ENCODE data around the gene SAMD8. TPM values are rescaled to one million over a fixed set of nuclear protein-coding genes. Genes with fewer than 3 reads are reported as not detected.

The SAMD8 gene
- total RNA-seq, 2 experiments from 2014 or later, result 13.8 TPM

DNA sequence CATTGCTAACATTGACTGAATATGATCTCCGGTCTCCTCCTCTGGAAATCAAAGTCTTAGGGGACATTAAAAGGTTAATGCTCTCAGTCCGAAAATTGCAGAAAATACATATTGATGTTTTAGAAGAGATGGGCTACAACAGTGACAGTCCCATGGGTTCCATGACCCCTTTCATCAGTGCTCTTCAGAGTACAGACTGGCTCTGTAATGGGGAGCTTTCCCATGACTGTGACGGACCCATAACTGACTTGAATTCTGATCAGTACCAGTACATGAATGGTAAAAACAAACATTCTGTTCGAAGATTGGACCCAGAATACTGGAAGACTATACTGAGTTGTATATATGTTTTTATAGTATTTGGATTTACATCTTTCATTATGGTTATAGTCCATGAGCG, 39.2 kb downstream of the SAMD8 start:
- H3K4me3 Mint-ChIP-seq, result no peak overlapping the region
- H3K9me3 Mint-ChIP-seq (ENCODE audit: low read depth), result no peaks in the 10 kb centered on the region
- no peaks in the 10 kb centered on the region for H3K27me3 Mint-ChIP-seq
- no peak overlapping the region for H3K27ac Mint-ChIP-seq
- peaks cover 26% of the 10 kb centered on the region for H3K36me3 Mint-ChIP-seq
- CTCF ChIA-PET, result interaction anchor here (0.8 kb wide), 1 partner anchor 11 kb away, joined by 3 read pairs; no protein-coding TSS in a partner anchor
- peaks cover 4% of the 10 kb centered on the region for H3K4me1 Mint-ChIP-seq
- no peak for DNase-seq
- no peak for ATAC-seq

DNA sequence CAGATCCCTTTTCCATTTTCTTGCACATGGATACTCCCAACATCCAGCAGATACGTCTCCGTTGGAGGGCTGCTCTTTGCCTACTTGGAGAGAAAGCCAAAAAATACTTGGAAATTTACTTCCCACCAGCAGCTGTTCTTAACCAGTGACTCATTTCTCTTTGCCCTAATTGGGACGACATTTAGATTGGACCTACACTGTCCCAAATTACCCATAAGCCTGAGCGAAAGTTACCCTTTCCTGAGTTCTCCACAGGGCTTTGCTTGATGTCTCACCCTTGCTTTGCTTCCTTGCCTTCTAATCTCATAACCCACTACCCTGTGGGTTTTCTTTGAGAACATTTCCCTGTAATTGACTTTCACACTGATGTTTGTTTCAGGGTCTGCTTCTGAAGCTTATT, 48.1 kb downstream of the SAMD8 start:
- DNase-seq (no peak), ATAC-seq (no peak)
- Mint-ChIP-seq H3K4me1 (peaks cover 9% of the 10 kb centered on the region), H3K27me3 (no peaks in the 10 kb centered on the region), H3K36me3 (peaks cover 14% of the 10 kb centered on the region), H3K27ac (no peak overlapping the region), H3K9me3 (ENCODE audit: low read depth) (no peaks in the 10 kb centered on the region), H3K4me3 (no peak overlapping the region)
- CTCF ChIA-PET, result interaction anchor here (0.9 to 1.8 kb wide), 2 partner anchors 17 to 29 kb away, joined by 3 read pairs; no protein-coding TSS in a partner anchor

DNA sequence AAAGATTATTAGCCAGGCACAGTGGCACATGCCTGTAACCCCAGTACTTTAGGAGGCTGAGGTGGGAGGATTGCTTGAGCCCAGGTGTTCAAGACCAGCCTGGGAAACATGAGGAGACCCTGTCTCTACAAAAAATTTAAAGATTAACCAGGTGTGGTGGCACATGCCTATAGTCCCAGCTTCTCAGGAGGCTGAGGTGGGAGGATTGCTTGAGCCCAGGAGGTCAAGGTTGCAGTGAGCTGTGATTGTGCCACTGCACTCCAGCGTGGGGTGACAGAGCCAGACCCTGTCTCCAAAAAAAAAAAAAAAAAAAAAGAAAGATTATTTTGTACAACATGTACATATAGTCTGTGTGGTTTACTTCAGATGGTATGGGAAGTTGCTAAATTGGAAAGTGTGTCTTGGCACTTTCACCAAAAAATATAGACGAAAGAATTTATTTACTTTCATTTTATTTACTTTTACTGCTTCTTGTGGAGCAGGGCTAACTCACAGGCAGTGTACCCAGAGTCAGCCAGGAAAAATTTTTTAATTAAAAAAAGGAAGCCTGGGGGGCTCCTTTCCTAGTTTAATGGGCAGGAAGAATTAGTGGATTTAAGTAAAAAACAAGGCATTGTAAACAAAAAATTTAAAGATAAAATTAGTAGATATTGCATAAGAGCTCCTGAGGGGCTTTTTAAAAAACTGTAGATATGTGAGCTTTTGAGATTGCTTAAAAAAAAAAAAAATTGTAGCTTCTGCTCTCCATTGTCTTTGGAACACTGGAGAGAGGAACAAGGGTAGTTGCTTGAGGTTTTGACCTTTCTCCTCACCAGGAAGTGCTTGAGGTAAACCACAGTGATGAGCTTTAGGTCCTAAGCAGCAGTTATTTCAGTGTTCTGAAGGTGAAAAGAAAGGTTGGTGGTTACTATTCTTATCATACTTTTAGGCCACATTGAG, 54.5 kb downstream of the SAMD8 start:
- H3K36me3 Mint-ChIP-seq, result peaks cover 13% of the 10 kb centered on the region
- CTCF ChIA-PET, result interaction anchor here (0.5 to 1.6 kb wide), 7 partner anchors 22 to 742 kb away, joined by 3 to 6 read pairs (median 4); partner anchors contain the start of gene COMTD1
- DNase-seq, result peak; percentile 66

DNA sequence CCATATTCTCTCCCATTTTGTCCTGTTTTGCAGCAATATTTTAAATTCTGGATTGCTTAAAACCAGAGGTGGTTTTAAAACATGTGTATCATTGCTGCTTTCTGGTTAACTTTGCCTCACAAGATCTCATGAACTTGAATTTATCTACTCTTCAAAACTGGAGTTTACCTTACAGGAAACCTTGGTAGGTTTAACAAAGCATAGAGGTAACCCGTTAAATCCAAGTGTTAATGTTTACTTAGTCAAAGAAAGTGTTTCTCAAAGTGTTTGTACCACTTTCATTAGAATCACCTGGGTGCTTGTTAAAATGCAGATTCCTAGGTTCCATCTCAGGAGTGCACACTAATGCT, 55.1 kb downstream of the SAMD8 start:
- CTCF ChIA-PET, result interaction anchor here (0.6 to 1.6 kb wide), 6 partner anchors 22 to 69 kb away, joined by 3 to 6 read pairs (median 4); partner anchors contain the start of gene COMTD1
- H3K4me3 Mint-ChIP-seq, result peak overlapping the region; percentile 13

More for the DNA sequence above, 54.5 kb downstream of the SAMD8 start:
- H3K27ac Mint-ChIP-seq, result peak overlapping the region; percentile 83
- peak; percentile 83 for ATAC-seq
- H3K4me1 Mint-ChIP-seq, result peaks cover 23% of the 10 kb centered on the region
- no peaks in the 10 kb centered on the region for H3K9me3 Mint-ChIP-seq (ENCODE audit: low read depth)
- H3K27me3 Mint-ChIP-seq, result no peaks in the 10 kb centered on the region
- H3K4me3 Mint-ChIP-seq, result peak overlapping the region; percentile 13

DNA sequence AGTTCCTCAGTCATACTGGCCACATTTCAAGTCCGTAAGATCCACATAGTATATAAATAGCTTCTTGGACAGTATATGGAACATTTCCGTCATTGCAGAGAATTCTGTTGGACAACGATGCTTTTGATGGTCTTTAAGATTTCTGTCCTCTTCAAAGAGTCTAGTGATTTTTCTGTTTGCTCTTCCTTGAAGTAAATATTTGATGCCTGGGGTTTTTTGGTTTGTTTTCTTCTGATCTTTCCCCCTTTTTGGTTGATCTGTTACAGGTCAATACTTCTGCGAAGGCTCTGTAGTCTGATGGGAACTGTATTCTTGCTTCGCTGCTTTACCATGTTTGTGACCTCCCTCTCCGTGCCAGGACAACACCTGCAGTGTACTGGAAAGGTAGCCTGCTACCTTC, 56.8 kb downstream of the SAMD8 start:
- Mint-ChIP-seq H3K36me3 (peaks cover 13% of the 10 kb centered on the region), H3K4me3 (no peak overlapping the region), H3K27me3 (no peaks in the 10 kb centered on the region), H3K9me3 (ENCODE audit: low read depth) (no peaks in the 10 kb centered on the region), H3K27ac (no peak overlapping the region), H3K4me1 (peaks cover 23% of the 10 kb centered on the region)
- DNase-seq, result no peak
- CTCF ChIA-PET, result interaction anchor here (1.3 kb wide), 1 partner anchor 59 kb away, joined by 3 read pairs; a partner anchor contains a TSS
- ATAC-seq, result no peak

More for the DNA sequence above, 55.1 kb downstream of the SAMD8 start:
- H3K4me1 Mint-ChIP-seq, result peaks cover 23% of the 10 kb centered on the region
- DNase-seq, result no peak
- peak overlapping the region; percentile 83 for H3K27ac Mint-ChIP-seq
- no peaks in the 10 kb centered on the region for H3K9me3 Mint-ChIP-seq (ENCODE audit: low read depth)
- peak; percentile 58 for ATAC-seq
- H3K27me3 Mint-ChIP-seq, result no peaks in the 10 kb centered on the region
- peaks cover 13% of the 10 kb centered on the region for H3K36me3 Mint-ChIP-seq

DNA sequence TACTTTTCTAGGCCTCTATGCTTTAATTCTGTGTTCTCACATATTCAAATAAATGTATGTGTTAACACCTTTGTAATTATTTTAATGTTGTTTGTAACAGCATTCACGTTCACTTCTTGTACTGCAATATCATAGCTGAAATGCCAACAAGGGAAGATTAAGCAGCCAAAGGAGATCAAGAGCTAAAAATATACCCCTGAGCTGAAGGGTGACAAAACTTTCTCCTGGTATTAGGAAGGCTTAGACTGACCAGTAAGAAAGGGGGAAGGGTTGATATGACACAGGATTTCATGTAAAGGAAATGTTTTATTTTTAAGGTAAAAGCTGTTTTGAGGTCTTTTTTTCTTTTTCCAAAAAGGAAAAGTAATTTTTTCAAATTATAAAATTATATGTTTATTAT, 58.8 kb downstream of the SAMD8 start:
- H3K27ac Mint-ChIP-seq, result no peak overlapping the region
- no peak overlapping the region for H3K4me3 Mint-ChIP-seq
- H3K9me3 Mint-ChIP-seq (ENCODE audit: low read depth), result no peaks in the 10 kb centered on the region
- peaks cover 26% of the 10 kb centered on the region for H3K4me1 Mint-ChIP-seq
- CTCF ChIA-PET, result no interaction called here
- DNase-seq (no peak), ATAC-seq (no peak)
- peaks cover 20% of the 10 kb centered on the region for H3K36me3 Mint-ChIP-seq
- no peaks in the 10 kb centered on the region for H3K27me3 Mint-ChIP-seq

DNA sequence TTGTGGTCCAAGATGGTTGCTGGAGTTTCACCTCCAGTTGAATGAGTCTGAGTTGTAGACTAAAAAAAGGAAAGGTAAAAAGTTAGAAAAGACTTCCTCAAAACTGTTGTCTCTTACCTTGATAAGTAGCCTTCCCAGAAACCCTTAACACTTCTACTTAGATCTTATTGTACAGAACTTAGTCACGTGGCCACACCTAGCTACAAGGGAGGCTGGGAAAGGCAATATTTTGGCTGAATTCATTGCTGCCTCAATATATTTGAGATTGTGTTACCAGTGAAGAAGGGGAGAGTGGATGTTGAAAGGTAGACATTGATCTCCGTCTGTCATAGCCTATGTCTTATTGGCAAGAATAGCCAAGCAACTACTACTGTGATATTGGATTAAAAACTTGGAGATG, 63.6 kb downstream of the SAMD8 start:
- CTCF ChIA-PET, result no interaction called here
- ATAC-seq (no peak), DNase-seq (no peak)
- Mint-ChIP-seq H3K27ac (no peak overlapping the region), H3K4me3 (no peak overlapping the region), H3K9me3 (ENCODE audit: low read depth) (no peaks in the 10 kb centered on the region), H3K4me1 (peaks cover 25% of the 10 kb centered on the region), H3K27me3 (no peaks in the 10 kb centered on the region), H3K36me3 (peaks cover 16% of the 10 kb centered on the region)

DNA sequence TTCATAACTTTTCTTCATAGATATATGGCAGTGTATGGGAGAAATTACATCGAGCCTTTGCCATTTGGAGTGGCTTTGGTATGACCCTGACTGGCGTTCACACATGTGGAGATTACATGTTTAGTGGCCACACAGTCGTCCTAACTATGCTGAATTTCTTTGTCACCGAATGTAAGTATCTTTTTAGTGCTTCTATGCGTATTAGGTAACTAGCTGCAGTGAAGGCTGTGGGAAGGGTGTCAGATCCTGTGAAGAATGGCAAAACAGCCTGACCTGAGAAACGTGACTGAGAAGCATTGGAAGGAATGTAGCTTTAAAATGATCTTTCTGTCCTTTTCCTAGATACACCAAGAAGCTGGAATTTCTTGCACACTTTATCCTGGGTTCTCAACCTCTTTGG, 64.6 kb downstream of the SAMD8 start:
- Mint-ChIP-seq H3K27ac (no peak overlapping the region), H3K36me3 (peaks cover 14% of the 10 kb centered on the region), H3K27me3 (no peaks in the 10 kb centered on the region), H3K4me1 (peaks cover 31% of the 10 kb centered on the region), H3K4me3 (no peak overlapping the region), H3K9me3 (ENCODE audit: low read depth) (no peaks in the 10 kb centered on the region)
- CTCF ChIA-PET, result interaction anchor here (1.0 to 3.4 kb wide), 3 partner anchors 11 to 59 kb away, joined by 3 to 17 read pairs (median 12); partner anchors contain the start of gene COMTD1
- no peak for ATAC-seq
- DNase-seq, result no peak

DNA sequence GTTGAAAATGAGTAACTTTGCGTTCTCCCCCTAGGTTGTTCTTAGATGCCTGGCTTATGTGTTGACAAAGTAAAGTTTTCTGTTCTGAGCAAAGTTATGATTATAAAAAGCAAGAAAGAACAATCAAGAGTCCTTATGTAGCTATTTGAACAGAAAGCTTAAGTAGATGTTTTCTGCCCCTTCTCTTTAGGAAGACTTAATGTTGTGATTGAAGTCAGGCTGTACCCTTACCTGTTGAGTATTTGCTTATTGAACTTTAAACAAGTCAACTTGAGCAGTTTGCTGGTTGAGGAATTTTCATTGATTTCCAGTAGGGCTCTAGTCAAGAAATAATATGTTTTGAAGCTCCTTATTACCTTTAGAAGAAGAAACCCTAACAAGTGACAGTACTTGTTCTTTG, 65.3 kb downstream of the SAMD8 start:
- Mint-ChIP-seq H3K4me3 (no peak overlapping the region), H3K9me3 (ENCODE audit: low read depth) (no peaks in the 10 kb centered on the region), H3K4me1 (peaks cover 35% of the 10 kb centered on the region), H3K27me3 (no peaks in the 10 kb centered on the region), H3K27ac (no peak overlapping the region), H3K36me3 (peaks cover 14% of the 10 kb centered on the region)
- no peak for DNase-seq
- ATAC-seq, result no peak
- CTCF ChIA-PET, result interaction anchor here (1.0 to 3.4 kb wide), 3 partner anchors 11 to 58 kb away, joined by 3 to 17 read pairs (median 12); partner anchors contain the start of gene COMTD1

DNA sequence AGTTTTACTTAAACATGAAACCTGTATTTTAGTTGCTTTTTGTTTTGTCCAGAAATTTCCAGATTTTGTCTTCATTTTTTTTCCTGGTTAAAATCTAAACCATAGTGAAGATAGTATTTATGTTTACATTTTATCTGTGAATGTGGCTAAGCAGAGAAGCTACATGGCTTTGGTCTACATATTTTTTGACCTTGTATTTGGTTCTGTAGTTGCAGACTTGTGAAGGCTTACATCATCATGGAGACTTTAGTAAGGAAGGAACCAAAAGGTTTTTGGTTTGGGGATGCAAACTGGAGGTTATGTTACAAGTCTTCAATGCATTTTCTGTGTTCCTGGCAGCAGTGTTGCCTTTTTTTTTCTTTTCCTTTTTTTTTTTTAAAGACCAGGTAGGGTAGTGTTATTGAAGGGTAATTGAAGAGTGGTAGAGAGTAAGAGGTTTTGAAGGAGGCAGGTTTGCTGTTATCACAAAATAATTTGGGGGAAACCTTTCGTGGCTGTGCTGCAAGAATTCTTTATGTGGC, 68.3 kb downstream of the SAMD8 start:
- Mint-ChIP-seq H3K27ac (peak overlapping the region; percentile 59), H3K27me3 (no peaks in the 10 kb centered on the region)
- no peak for ATAC-seq

DNA sequence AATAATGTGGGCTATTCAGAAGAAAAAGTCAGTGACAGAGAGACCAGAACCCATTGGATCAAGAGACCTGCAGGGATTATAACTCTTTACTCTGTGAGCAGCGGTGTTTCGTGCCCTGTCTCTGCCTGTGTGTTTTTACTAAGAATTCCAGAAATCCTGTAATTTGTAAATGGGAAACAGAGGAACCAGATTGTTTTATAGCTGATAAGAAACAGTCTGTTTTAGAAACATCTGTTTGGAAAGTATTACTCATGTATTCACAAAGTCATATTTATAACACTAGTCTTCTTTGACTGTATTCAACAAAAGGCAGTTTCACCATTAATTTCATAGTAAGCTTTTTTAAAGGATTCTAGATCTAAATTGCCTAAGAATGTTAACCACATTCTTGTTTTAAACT, 69.1 kb downstream of the SAMD8 start:
- no peaks in the 10 kb centered on the region for H3K9me3 Mint-ChIP-seq (ENCODE audit: low read depth)
- H3K4me3 Mint-ChIP-seq, result no peak overlapping the region
- CTCF ChIA-PET, result interaction anchor here (1.2 kb wide), 1 partner anchor 57 kb away, joined by 3 read pairs; no protein-coding TSS in a partner anchor
- no peak overlapping the region for H3K27ac Mint-ChIP-seq
- ATAC-seq (no peak), DNase-seq (no peak)
- H3K4me1 Mint-ChIP-seq, result peaks cover 29% of the 10 kb centered on the region
- H3K36me3 Mint-ChIP-seq, result peaks cover 9% of the 10 kb centered on the region
- H3K27me3 Mint-ChIP-seq, result no peaks in the 10 kb centered on the region

More for the DNA sequence above, 68.3 kb downstream of the SAMD8 start:
- H3K4me1 Mint-ChIP-seq, result peaks cover 33% of the 10 kb centered on the region
- DNase-seq, result no peak
- no peaks in the 10 kb centered on the region for H3K9me3 Mint-ChIP-seq (ENCODE audit: low read depth)
- CTCF ChIA-PET, result interaction anchor here (0.6 to 3.4 kb wide), 5 partner anchors 12 to 996 kb away, joined by 4 to 17 read pairs (median 5); partner anchors contain the start of genes COMTD1 and VDAC2
- H3K4me3 Mint-ChIP-seq, result no peak overlapping the region
- peaks cover 13% of the 10 kb centered on the region for H3K36me3 Mint-ChIP-seq

DNA sequence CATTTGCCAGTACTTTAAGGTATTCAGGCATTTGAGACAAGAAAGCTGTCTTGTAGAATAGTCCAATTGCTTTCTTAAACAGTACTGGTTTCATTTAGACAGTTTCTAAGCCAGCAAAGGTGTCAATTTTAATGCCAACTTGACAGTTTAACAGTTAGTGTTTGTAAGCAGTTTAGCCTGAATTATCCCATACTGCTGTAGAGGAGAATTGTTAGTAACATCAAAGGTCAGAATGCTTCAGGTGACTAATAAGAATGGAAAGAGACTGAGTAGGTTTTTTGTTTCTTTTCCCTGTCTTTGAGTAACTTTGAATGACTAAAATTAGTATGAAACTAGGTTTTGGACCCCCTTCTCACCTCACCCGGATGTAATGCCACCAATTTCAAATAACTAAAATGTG, 69.6 kb downstream of the SAMD8 start:
- ATAC-seq (peak; percentile 23), DNase-seq (no peak)
- Mint-ChIP-seq H3K27ac (no peak overlapping the region), H3K36me3 (peaks cover 8% of the 10 kb centered on the region), H3K4me1 (peaks cover 31% of the 10 kb centered on the region), H3K9me3 (ENCODE audit: low read depth) (no peaks in the 10 kb centered on the region), H3K4me3 (no peak overlapping the region), H3K27me3 (no peaks in the 10 kb centered on the region)
- CTCF ChIA-PET, result interaction anchor here (1.2 to 2.3 kb wide), 2 partner anchors 55 to 56 kb away, joined by 3 to 8 read pairs; partner anchors contain the start of gene COMTD1

DNA sequence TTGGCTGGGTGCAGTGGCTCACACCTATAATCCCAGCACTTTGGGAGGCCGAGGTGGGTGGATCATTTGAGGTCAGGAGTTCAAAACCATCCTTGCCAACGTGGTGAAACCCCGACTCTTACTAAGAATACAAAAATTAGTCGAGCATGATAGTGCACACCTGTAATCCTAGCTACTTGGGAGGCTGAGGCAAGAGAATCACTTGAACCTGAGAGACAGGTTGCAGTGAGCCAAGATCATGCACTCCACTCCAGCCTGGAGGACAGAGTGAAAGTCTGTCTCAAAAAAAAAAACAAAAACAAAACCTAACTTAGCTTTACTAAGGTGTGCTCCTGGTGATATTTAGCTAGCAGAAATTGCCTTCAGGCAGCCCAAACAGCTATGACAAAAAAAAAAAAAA, 74.9 kb downstream of the SAMD8 start:
- CTCF ChIA-PET, result interaction anchor here (2.1 to 7.4 kb wide), 10 partner anchors 9 to 72 kb away, joined by 8 to 126 read pairs (median 15); partner anchors contain the start of gene COMTD1
- H3K27ac Mint-ChIP-seq, result no peak overlapping the region

More for the DNA sequence above, 74.9 kb downstream of the SAMD8 start:
- ATAC-seq, result no peak
- no peak overlapping the region for H3K4me3 Mint-ChIP-seq
- peaks cover 15% of the 10 kb centered on the region for H3K4me1 Mint-ChIP-seq
- no peaks in the 10 kb centered on the region for H3K27me3 Mint-ChIP-seq
- no peak for DNase-seq
- H3K9me3 Mint-ChIP-seq (ENCODE audit: low read depth), result no peaks in the 10 kb centered on the region
- peaks cover 1% of the 10 kb centered on the region for H3K36me3 Mint-ChIP-seq
